Cardiac muscle cell (in vitro differentiated cells and primary cell): ENCODE results near the gene ACVR2B. TPM values are rescaled to one million over a fixed set of nuclear protein-coding genes. Genes with fewer than 3 reads are reported as not detected.

Source experiments
- DNase-seq, 2 donors: peaks; one replicate each; pipeline versions ENCODE4 v3.0.0 to v3.0.0-alpha.2; 2010 to 2017; ENCODE audit warnings: low read depth in 1 of 2, low spot score in 1 of 2
- H3K27ac ChIP-seq: fragments of 200-600 bp; sonication (generic); 2 replicates; pipeline ENCODE4 v1.5.1; 2016
- H3K27me3 ChIP-seq: fragments of 200-600 bp; sonication (generic); 2 replicates; pipeline ENCODE4 v1.6.0; 2016; ENCODE audit warnings: control low read depth
- H3K36me3 ChIP-seq: fragments of 200-600 bp; sonication (generic); 2 replicates; pipeline ENCODE4 v1.5.1; 2016; ENCODE audit warnings: control low read depth
- H3K4me1 ChIP-seq: fragments of 200-600 bp; sonication (generic); 2 replicates; pipeline ENCODE4 v1.8.1; 2017; ENCODE audit warnings: low read depth, mild to moderate bottlenecking, mixed run types
- H3K4me3 ChIP-seq: fragments of 200-600 bp; sonication (generic); 2 replicates; pipeline ENCODE4 v1.5.1; 2016; ENCODE audit warnings: mild to moderate bottlenecking
- H3K9me3 ChIP-seq: fragments of 200-600 bp; sonication (generic); 2 replicates; pipeline ENCODE4 v1.5.1; 2017; ENCODE audit warnings: low read depth, mild to moderate bottlenecking, control low read depth
- polyA plus RNA-seq: library from polyadenylated mRNA; unstranded; fragments of >200 nt; fragmentation: Nextera tagmentation; extraction: Ambion mirVana; gene quantifications from 2 replicates; pipeline ENCODE4 v1.2.1, GENCODE V29; 2016
- total RNA-seq: library from RNA; depleted of rRNA; stranded (reverse); fragments of >200 nt; gene quantifications from 2 replicates; pipeline ENCODE4 v1.2.3, GENCODE V29; 2016
- TF ChIP-seq, protein P1 (sequence below): IDR thresholded peaks from 2 replicates; pipeline ENCODE4 v1.5.1; 2012; ENCODE audit warnings: low read depth, mild to moderate bottlenecking, low read length

Gene ACVR2B
- total and polyA plus RNA-seq, 2 experiments from 2014 or later = 28.6 to 70.4 TPM

GRCh38 chr3:38511546-38511945 lies 57.9 kb downstream of the ACVR2B start:
- no peaks in the 10 kb centered on the region for H3K27me3 ChIP-seq
- no peak for DNase-seq
- H3K27ac ChIP-seq = no peak overlapping the region
- TF ChIP-seq, protein P1, sequence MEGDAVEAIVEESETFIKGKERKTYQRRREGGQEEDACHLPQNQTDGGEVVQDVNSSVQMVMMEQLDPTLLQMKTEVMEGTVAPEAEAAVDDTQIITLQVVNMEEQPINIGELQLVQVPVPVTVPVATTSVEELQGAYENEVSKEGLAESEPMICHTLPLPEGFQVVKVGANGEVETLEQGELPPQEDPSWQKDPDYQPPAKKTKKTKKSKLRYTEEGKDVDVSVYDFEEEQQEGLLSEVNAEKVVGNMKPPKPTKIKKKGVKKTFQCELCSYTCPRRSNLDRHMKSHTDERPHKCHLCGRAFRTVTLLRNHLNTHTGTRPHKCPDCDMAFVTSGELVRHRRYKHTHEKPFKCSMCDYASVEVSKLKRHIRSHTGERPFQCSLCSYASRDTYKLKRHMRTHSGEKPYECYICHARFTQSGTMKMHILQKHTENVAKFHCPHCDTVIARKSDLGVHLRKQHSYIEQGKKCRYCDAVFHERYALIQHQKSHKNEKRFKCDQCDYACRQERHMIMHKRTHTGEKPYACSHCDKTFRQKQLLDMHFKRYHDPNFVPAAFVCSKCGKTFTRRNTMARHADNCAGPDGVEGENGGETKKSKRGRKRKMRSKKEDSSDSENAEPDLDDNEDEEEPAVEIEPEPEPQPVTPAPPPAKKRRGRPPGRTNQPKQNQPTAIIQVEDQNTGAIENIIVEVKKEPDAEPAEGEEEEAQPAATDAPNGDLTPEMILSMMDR = no peak
- no peaks in the 10 kb centered on the region for H3K9me3 ChIP-seq
- H3K4me1 ChIP-seq = no peaks in the 10 kb centered on the region
- H3K36me3 ChIP-seq = peaks cover 9% of the 10 kb centered on the region
- H3K4me3 ChIP-seq = no peak overlapping the region

DNA sequence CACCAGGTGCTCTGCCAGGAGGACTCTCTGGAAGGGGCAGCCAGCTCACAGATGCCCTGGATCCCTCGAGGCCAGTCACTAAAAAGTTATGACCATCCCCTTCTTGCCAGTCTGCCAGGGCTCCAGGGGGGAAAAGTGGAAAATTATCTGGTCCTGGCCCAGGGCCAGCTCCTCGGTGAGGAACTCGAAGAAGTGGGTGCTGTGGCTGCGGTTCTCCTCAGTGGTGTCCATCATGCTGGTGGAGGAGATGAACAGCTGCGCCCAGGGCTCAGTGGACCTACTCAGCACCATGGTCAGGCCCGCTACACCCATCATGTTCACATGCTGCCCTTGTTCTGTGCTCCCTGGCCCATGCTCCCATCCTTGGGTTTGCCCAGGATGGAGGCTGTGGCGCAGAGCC lies 61.7 kb downstream of the ACVR2B start:
- Histone ChIP-seq H3K9me3 (no peaks in the 10 kb centered on the region), H3K4me3 (no peak overlapping the region), H3K4me1 (peaks cover 21% of the 10 kb centered on the region), H3K27ac (no peak overlapping the region), H3K36me3 (peaks cover 4% of the 10 kb centered on the region), H3K27me3 (no peaks in the 10 kb centered on the region)
- TF ChIP-seq, protein P1 = no peak
- no peak for DNase-seq

DNA sequence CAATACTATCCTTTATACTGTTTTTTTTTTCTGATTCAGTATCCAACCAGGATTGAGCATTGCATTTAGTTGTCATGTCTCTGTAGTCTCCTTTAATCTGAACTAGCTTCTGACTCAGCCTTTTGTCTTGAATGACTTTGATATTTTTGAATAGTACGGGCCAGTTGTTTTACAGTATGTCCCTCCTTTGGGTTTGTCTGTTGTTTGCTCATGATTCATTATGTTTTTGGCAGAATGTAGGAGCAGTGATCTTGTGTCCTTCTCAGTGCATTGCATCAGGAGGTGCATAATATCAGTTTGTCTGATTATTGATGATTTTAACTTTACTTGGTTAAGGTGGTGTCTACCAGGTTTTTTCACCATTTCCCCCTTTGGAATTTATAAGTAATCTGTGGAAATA lies 63.0 kb downstream of the ACVR2B start:
- TF ChIP-seq, protein P1 = no peak
- Histone ChIP-seq H3K27me3 (no peaks in the 10 kb centered on the region), H3K36me3 (peaks cover 4% of the 10 kb centered on the region), H3K4me3 (no peak overlapping the region), H3K27ac (no peak overlapping the region), H3K9me3 (no peaks in the 10 kb centered on the region), H3K4me1 (peaks cover 21% of the 10 kb centered on the region)
- DNase-seq = no peak

GRCh38 chr3:38519000-38519399 lies 65.3 kb downstream of the ACVR2B start:
- no peaks in the 10 kb centered on the region for H3K9me3 ChIP-seq
- no peaks in the 10 kb centered on the region for H3K27me3 ChIP-seq
- TF ChIP-seq, protein P1 = no peak
- peaks cover 21% of the 10 kb centered on the region for H3K4me1 ChIP-seq
- H3K36me3 ChIP-seq = no peaks in the 10 kb centered on the region
- no peak overlapping the region for H3K4me3 ChIP-seq
- no peak for DNase-seq
- no peak overlapping the region for H3K27ac ChIP-seq

- Histone ChIP-seq H3K4me3 (no peak overlapping the region), H3K36me3 (no peaks in the 10 kb centered on the region), H3K27ac (no peak overlapping the region), H3K9me3 (no peaks in the 10 kb centered on the region), H3K27me3 (no peaks in the 10 kb centered on the region), H3K4me1 (peaks cover 21% of the 10 kb centered on the region)
- TF ChIP-seq, protein P1 = no peak
- no peak for DNase-seq
These were observed 66.0 kb downstream of the ACVR2B start for GRCh38 chr3:38519651-38520050.

DNA sequence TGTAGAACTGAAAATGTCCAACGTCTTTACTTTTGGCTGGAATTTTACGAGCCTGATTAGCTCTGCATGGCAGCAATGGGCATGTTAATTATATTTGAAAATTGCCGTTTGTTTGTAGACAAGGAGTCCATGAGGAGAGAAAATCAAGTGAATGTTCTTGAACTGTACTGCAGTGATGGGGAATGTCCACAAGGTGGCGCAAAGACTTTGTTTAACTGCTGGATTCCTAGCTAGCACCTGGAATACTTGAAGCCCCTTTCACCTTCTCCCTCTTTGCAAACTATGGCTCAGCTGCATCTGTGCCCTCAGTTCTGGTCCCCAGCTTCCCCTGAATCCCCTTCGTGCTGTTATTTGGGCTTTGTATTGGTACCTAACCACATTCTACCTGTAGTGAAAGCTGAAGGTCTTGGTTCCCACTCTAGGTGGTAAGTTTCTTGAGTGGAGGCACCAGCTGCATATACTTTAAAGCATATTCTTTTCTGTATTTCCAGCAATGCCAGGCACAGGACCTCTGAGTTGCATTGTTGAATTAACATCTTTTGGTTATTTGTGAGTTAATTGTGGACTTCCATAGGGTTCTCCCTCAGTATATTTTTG lies 67.8 kb downstream of the ACVR2B start:
- H3K27ac ChIP-seq = no peak overlapping the region
- no peaks in the 10 kb centered on the region for H3K9me3 ChIP-seq
- TF ChIP-seq, protein P1 = peak; percentile 91
- peaks cover 4% of the 10 kb centered on the region for H3K27me3 ChIP-seq
- H3K4me1 ChIP-seq = peaks cover 21% of the 10 kb centered on the region
- peak; percentile 78 to 84 for DNase-seq
- H3K36me3 ChIP-seq = no peaks in the 10 kb centered on the region
- H3K4me3 ChIP-seq = no peak overlapping the region
